ENCODE results near the gene XRRA1.

XRRA1 gene

DNA sequence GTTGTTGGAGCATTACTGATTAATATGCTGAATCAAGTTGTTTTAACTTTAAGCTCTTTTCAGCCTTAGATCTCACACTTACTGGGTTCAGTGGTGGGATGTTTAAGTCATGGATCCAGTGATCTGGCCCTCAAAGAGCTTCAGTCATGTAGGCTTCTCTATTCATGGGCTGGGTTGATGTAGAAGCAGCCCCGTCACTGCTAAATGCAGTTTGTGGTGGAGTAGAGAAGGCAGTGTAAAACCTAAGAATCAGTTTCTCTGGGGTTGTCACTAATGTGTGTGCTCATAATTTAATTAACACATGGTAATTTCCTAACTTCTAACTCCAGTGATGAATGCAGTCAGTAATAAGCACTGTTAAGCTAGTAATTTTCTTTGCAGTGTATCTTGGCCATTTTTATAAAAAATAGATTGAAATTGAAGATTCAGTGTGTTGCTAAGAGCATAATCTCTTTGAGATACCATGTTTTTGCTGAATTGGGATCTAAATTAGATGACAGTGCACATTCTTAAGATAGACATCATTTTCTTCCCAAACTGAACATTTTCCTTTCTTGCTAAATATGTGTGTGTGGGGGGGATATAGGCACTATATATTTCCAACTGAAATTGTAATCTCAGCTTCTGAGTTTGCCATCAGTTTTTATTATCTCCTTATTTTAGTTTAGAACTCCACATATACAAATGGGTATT lies 9.2 kb upstream of the XRRA1 start:
- no peaks in the 10 kb centered on the region for H3K36me3 ChIP-seq (ENCODE audit: control insufficient read depth, insufficient read depth, low read length)
- no peak overlapping the region for H2AFZ ChIP-seq
- H3K4me3 ChIP-seq (ENCODE audit: low read depth, low read length): no peak overlapping the region
- peak overlapping the region; percentile 32 for H3K4me2 ChIP-seq (ENCODE audit: low read length)
- H3K79me2 ChIP-seq: peaks cover 25% of the 10 kb centered on the region
- H3K27ac ChIP-seq: peak overlapping the region; percentile 86
- H3K4me1 ChIP-seq: peaks cover 20% of the 10 kb centered on the region
- no peak overlapping the region for H3K9ac ChIP-seq
- no peaks in the 10 kb centered on the region for H3K27me3 ChIP-seq (ENCODE audit: control insufficient read depth, insufficient read depth, low read length)
- H3K9me3 ChIP-seq (ENCODE audit: control insufficient read depth, low read length): no peaks in the 10 kb centered on the region
- no peak for TF ChIP-seq CTCF (IDR thresholded peaks at IDR 0.05)

GRCh38 chr11:74956397-74957015 lies 7.6 kb upstream of the XRRA1 start:
- H2AFZ ChIP-seq: no peak overlapping the region
- TF ChIP-seq CTCF (IDR thresholded peaks at IDR 0.05): no peak
- no peaks in the 10 kb centered on the region for H3K27me3 ChIP-seq (ENCODE audit: control insufficient read depth, insufficient read depth, low read length)
- H3K79me2 ChIP-seq: peaks cover 23% of the 10 kb centered on the region
- H3K9me3 ChIP-seq (ENCODE audit: control insufficient read depth, low read length): no peaks in the 10 kb centered on the region
- no peak overlapping the region for H3K9ac ChIP-seq
- H3K4me1 ChIP-seq: peaks cover 20% of the 10 kb centered on the region
- no peak overlapping the region for H3K4me3 ChIP-seq (ENCODE audit: low read depth, low read length)
- no peak overlapping the region for H3K4me2 ChIP-seq (ENCODE audit: low read length)
- peak overlapping the region; percentile 86 for H3K27ac ChIP-seq
- no peaks in the 10 kb centered on the region for H3K36me3 ChIP-seq (ENCODE audit: control insufficient read depth, insufficient read depth, low read length)

- Histone ChIP-seq H3K4me1 (peaks cover 20% of the 10 kb centered on the region), H3K36me3 (ENCODE audit: control insufficient read depth, insufficient read depth, low read length) (no peaks in the 10 kb centered on the region), H3K9me3 (ENCODE audit: control insufficient read depth, low read length) (no peaks in the 10 kb centered on the region), H2AFZ (no peak overlapping the region), H3K79me2 (peaks cover 33% of the 10 kb centered on the region), H3K9ac (no peak overlapping the region), H3K4me2 (ENCODE audit: low read length) (no peak overlapping the region), H3K27me3 (ENCODE audit: control insufficient read depth, insufficient read depth, low read length) (no peaks in the 10 kb centered on the region), H3K27ac (peak overlapping the region; percentile 22), H3K4me3 (ENCODE audit: low read depth, low read length) (no peak overlapping the region)
- no peak for TF ChIP-seq CTCF (IDR thresholded peaks at IDR 0.05)
Observed at GRCh38 chr11:74954199-74954598, 5.3 kb upstream of the XRRA1 start.

- no peak for TF ChIP-seq CTCF (IDR thresholded peaks at IDR 0.05)
- no peak overlapping the region for H3K4me3 ChIP-seq (ENCODE audit: low read depth, low read length)
- H3K4me1 ChIP-seq: peaks cover 20% of the 10 kb centered on the region
- H2AFZ ChIP-seq: no peak overlapping the region
- H3K4me2 ChIP-seq (ENCODE audit: low read length): no peak overlapping the region
- H3K36me3 ChIP-seq (ENCODE audit: control insufficient read depth, insufficient read depth, low read length): no peaks in the 10 kb centered on the region
- H3K9me3 ChIP-seq (ENCODE audit: control insufficient read depth, low read length): no peaks in the 10 kb centered on the region
- no peaks in the 10 kb centered on the region for H3K27me3 ChIP-seq (ENCODE audit: control insufficient read depth, insufficient read depth, low read length)
- peaks cover 36% of the 10 kb centered on the region for H3K79me2 ChIP-seq
- no peak overlapping the region for H3K9ac ChIP-seq
- H3K27ac ChIP-seq: no peak overlapping the region
Observed at GRCh38 chr11:74953451-74953850, 4.6 kb upstream of the XRRA1 start.

- Histone ChIP-seq H3K27ac (no peak overlapping the region), H3K79me2 (peaks cover 36% of the 10 kb centered on the region), H3K36me3 (ENCODE audit: control insufficient read depth, insufficient read depth, low read length) (no peaks in the 10 kb centered on the region), H2AFZ (no peak overlapping the region), H3K9me3 (ENCODE audit: control insufficient read depth, low read length) (no peaks in the 10 kb centered on the region), H3K27me3 (ENCODE audit: control insufficient read depth, insufficient read depth, low read length) (no peaks in the 10 kb centered on the region), H3K4me3 (ENCODE audit: low read depth, low read length) (no peak overlapping the region), H3K4me2 (ENCODE audit: low read length) (no peak overlapping the region), H3K4me1 (peaks cover 17% of the 10 kb centered on the region), H3K9ac (no peak overlapping the region)
- TF ChIP-seq CTCF (IDR thresholded peaks at IDR 0.05): no peak
Observed at GRCh38 chr11:74952752-74953151, 3.9 kb upstream of the XRRA1 start.
